ENCODE data around the gene GRAMD1A.

DNA sequence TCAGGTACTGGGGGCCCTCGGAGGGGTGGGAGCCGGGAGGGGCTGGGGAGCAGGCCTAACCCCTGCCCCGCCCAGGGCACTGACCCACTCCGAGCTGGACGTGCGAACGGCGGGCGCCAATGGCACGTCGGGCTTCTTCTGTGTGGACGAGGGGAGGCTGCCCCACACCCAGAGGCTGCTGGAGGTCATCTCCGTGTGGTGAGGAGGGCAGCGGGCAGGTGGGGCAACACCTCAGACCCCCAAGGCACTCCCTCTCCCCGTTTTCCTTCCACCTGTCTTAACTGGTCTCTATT lies 59.6 kb downstream of the GRAMD1A start:
- TF ChIP-seq, protein P1, sequence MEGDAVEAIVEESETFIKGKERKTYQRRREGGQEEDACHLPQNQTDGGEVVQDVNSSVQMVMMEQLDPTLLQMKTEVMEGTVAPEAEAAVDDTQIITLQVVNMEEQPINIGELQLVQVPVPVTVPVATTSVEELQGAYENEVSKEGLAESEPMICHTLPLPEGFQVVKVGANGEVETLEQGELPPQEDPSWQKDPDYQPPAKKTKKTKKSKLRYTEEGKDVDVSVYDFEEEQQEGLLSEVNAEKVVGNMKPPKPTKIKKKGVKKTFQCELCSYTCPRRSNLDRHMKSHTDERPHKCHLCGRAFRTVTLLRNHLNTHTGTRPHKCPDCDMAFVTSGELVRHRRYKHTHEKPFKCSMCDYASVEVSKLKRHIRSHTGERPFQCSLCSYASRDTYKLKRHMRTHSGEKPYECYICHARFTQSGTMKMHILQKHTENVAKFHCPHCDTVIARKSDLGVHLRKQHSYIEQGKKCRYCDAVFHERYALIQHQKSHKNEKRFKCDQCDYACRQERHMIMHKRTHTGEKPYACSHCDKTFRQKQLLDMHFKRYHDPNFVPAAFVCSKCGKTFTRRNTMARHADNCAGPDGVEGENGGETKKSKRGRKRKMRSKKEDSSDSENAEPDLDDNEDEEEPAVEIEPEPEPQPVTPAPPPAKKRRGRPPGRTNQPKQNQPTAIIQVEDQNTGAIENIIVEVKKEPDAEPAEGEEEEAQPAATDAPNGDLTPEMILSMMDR (IDR thresholded peaks at IDR 0.05): no peak
- TF ChIP-seq EZH2 (IDR thresholded peaks at IDR 0.05) (no peak), EZH2phosphoT487 (IDR thresholded peaks at IDR 0.05) (no peak)
